Measurements from ENCODE around the gene ETV5. TPM values are rescaled to one million over a fixed set of nuclear protein-coding genes. Genes with fewer than 3 reads are reported as not detected.

ETV5 gene
- total RNA-seq, 2 donors from 2014 or later = 56.4 to 84.1 TPM

DNA sequence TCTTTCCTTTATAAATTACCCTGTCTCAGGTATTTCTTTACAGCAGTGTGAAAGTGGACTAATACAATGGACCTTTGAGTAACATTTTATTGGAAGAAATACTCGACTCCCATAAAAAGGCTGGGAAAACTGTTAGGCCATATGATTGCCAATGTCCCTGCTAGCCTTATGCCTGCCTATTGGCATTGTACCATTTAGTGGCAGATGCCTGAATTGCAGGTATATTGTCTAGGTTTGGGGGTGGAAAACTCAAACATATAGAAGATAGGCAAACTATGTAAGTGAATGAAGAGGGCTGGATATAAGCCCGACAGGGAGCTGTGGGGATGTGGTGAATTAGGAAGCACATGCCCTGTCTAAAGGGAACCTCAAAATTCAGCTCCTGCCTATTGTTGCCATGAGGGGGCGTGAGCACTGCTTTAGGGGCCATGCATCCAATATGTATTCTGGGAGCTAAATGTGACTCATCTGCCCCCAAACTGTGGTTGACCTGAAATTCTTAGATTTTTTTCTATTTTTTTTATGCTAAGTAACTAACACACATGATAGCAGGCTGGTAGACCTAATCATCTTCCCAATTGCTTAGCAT is 105.9 kb downstream of the ETV5 start:
- no peaks in the 10 kb centered on the region for H3K4me1 Mint-ChIP-seq
- Histone ChIP-seq H3K4me1 (ENCODE audit: control insufficient read depth, insufficient read depth, low read length) (no peaks in the 10 kb centered on the region), H3K4me3 (ENCODE audit: low read length) (no peak overlapping the region), H3K9me3 (ENCODE audit: control insufficient read depth, low read length) (no peaks in the 10 kb centered on the region), H3K36me3 (ENCODE audit: control insufficient read depth, insufficient read depth, low read length) (no peaks in the 10 kb centered on the region), H3K9ac (ENCODE audit: extremely low read depth, low read length, poor library complexity, severe bottlenecking) (no peak overlapping the region), H3K27ac (ENCODE audit: low read depth, low read length) (no peak overlapping the region), H3K27me3 (ENCODE audit: control insufficient read depth, insufficient read depth, low read length, poor library complexity, severe bottlenecking) (no peaks in the 10 kb centered on the region)
- peak; percentile 78 for DNase-seq
- no peak overlapping the region for H3K27ac Mint-ChIP-seq
- no peaks in the 10 kb centered on the region for H3K27me3 Mint-ChIP-seq (ENCODE audit: insufficient read depth)
- H3K4me3 Mint-ChIP-seq = no peak overlapping the region
- 53 to 54% methylated on average over 3 of the region's 3 CpGs for WGBS, 2 experiments (ENCODE audit: insufficient coverage in 1 of 2, insufficient read length in 1 of 2)
- H3K9me3 Mint-ChIP-seq = no peaks in the 10 kb centered on the region
- TF ChIP-seq, protein P1, sequence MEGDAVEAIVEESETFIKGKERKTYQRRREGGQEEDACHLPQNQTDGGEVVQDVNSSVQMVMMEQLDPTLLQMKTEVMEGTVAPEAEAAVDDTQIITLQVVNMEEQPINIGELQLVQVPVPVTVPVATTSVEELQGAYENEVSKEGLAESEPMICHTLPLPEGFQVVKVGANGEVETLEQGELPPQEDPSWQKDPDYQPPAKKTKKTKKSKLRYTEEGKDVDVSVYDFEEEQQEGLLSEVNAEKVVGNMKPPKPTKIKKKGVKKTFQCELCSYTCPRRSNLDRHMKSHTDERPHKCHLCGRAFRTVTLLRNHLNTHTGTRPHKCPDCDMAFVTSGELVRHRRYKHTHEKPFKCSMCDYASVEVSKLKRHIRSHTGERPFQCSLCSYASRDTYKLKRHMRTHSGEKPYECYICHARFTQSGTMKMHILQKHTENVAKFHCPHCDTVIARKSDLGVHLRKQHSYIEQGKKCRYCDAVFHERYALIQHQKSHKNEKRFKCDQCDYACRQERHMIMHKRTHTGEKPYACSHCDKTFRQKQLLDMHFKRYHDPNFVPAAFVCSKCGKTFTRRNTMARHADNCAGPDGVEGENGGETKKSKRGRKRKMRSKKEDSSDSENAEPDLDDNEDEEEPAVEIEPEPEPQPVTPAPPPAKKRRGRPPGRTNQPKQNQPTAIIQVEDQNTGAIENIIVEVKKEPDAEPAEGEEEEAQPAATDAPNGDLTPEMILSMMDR (conservative IDR thresholded peaks at IDR 0.05) = peak; percentile 77
- no peaks in the 10 kb centered on the region for H3K36me3 Mint-ChIP-seq (ENCODE audit: low read depth)

DNA sequence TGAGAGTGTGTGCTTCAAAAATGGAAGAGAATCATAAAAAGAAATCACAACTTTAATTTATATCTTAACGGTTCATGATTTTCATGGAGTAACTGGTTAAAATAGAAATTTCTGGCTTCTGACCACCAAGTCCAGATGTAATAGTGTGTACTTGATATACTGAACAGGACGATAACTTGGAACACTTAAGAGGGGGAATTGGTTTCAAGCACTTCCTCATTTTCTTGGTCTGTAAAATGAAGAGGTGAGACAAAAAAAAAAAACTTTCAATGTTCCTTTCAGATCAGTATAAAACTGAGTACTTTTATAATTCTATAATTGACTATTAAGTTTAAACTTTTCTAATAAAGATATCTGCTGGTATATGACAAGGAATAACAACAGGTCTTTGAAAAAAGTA is 107.0 kb downstream of the ETV5 start:
- Mint-ChIP-seq H3K4me1 (no peaks in the 10 kb centered on the region), H3K36me3 (ENCODE audit: low read depth) (no peaks in the 10 kb centered on the region), H3K4me3 (no peak overlapping the region), H3K27ac (no peak overlapping the region), H3K27me3 (ENCODE audit: insufficient read depth) (no peaks in the 10 kb centered on the region), H3K9me3 (no peaks in the 10 kb centered on the region)
- no peak for DNase-seq
- TF ChIP-seq, protein P1 (conservative IDR thresholded peaks at IDR 0.05) = no peak
- H3K9me3 ChIP-seq (ENCODE audit: control insufficient read depth, low read length) = no peaks in the 10 kb centered on the region
- no peak overlapping the region for H3K4me3 ChIP-seq (ENCODE audit: low read length)
- H3K4me1 ChIP-seq (ENCODE audit: control insufficient read depth, insufficient read depth, low read length) = no peaks in the 10 kb centered on the region
- no peak overlapping the region for H3K27ac ChIP-seq (ENCODE audit: low read depth, low read length)
- no peaks in the 10 kb centered on the region for H3K36me3 ChIP-seq (ENCODE audit: control insufficient read depth, insufficient read depth, low read length)
- no peak overlapping the region for H3K9ac ChIP-seq (ENCODE audit: extremely low read depth, low read length, poor library complexity, severe bottlenecking)
- no peaks in the 10 kb centered on the region for H3K27me3 ChIP-seq (ENCODE audit: control insufficient read depth, insufficient read depth, low read length, poor library complexity, severe bottlenecking)
- 87 to 100% methylated on average over 1 to 2 of the region's 2 CpGs for WGBS, 2 experiments (ENCODE audit: insufficient coverage in 1 of 2, insufficient read length in 1 of 2)

DNA sequence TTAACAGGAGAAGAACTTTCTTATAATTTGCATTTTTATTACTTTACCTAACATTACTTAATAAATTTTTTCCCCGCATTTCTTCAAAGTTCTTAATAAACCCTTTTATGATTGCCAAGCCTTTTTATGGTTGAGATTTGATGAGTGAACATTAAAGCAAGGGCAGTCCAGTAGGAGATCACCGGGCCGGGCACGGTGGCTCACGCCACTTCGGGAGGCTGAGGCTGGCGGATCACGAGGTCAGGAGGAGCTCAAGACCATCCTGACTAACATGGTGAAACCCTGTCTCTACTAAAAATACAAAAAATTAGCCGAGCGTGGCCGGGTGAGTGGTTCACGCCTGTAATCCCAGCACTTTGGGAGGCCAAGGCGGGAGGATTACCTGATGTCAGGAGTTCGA is 109.7 kb downstream of the ETV5 start:
- DNase-seq = no peak
- Histone ChIP-seq H3K27me3 (ENCODE audit: control insufficient read depth, insufficient read depth, low read length, poor library complexity, severe bottlenecking) (no peaks in the 10 kb centered on the region), H3K27ac (ENCODE audit: low read depth, low read length) (no peak overlapping the region), H3K36me3 (ENCODE audit: control insufficient read depth, insufficient read depth, low read length) (no peaks in the 10 kb centered on the region), H3K9ac (ENCODE audit: extremely low read depth, low read length, poor library complexity, severe bottlenecking) (no peak overlapping the region), H3K9me3 (ENCODE audit: control insufficient read depth, low read length) (no peaks in the 10 kb centered on the region), H3K4me3 (ENCODE audit: low read length) (no peak overlapping the region), H3K4me1 (ENCODE audit: control insufficient read depth, insufficient read depth, low read length) (no peaks in the 10 kb centered on the region)
- 87 to 93% methylated on average over 12 to 14 of the region's 14 CpGs for WGBS, 2 experiments (ENCODE audit: insufficient coverage in 1 of 2, insufficient read length in 1 of 2)
- TF ChIP-seq, protein P1 (conservative IDR thresholded peaks at IDR 0.05) = no peak
- Mint-ChIP-seq H3K27me3 (ENCODE audit: insufficient read depth) (no peaks in the 10 kb centered on the region), H3K4me1 (no peaks in the 10 kb centered on the region), H3K27ac (no peak overlapping the region), H3K36me3 (ENCODE audit: low read depth) (no peaks in the 10 kb centered on the region), H3K9me3 (no peaks in the 10 kb centered on the region), H3K4me3 (no peak overlapping the region)

All from endodermal cell (in vitro differentiated cells).